G401 (cell line): ENCODE results near the gene LIN28B. TPM values are rescaled to one million over a fixed set of nuclear protein-coding genes. Genes with fewer than 3 reads are reported as not detected.
A peak's percentile ranks its signal among the peaks of the same experiment; 100 is the strongest.
"Not testable (repeated sequence)": the region's sequence is repeated elsewhere in the genome, so short reads cannot be mapped to it uniquely, and the experiment has no call there.

Source experiments
- DNase-seq: peaks from one replicate; pipeline ENCODE4 v3.0.0-alpha.2; 2015; ENCODE audit warnings: low spot score
- in situ Hi-C: cut with HindIII; loops from 2 replicates; pipeline ENCODE4 v1.10.0; 2016; ENCODE audit warnings: low sequenced_read_pairs, mixed read lengths
- total RNA-seq: library from RNA; depleted of rRNA; stranded (reverse); fragments of >200 nt; shearing (Covaris generic); gene quantifications from 2 replicates; pipeline ENCODE4 v1.2.3, GENCODE V29; 2014; rRNA removed

The LIN28B gene
- total RNA-seq: 62.0 and 84.7 TPM in 2 replicates

- peak; percentile 47 for DNase-seq
- in situ Hi-C loops: no loop called here
Observed at GRCh38 chr6:104956731-104957294, at the start of gene LIN28B. Gene LIN28B (plus strand): TSS chr6:104957107. CDS start chr6:104957251, 144 bp downstream.

GRCh38 chr6:104908031-104908887, 48.6 kb upstream of the LIN28B start:
- no peak for DNase-seq
- in situ Hi-C loops: no loop called here

DNA sequence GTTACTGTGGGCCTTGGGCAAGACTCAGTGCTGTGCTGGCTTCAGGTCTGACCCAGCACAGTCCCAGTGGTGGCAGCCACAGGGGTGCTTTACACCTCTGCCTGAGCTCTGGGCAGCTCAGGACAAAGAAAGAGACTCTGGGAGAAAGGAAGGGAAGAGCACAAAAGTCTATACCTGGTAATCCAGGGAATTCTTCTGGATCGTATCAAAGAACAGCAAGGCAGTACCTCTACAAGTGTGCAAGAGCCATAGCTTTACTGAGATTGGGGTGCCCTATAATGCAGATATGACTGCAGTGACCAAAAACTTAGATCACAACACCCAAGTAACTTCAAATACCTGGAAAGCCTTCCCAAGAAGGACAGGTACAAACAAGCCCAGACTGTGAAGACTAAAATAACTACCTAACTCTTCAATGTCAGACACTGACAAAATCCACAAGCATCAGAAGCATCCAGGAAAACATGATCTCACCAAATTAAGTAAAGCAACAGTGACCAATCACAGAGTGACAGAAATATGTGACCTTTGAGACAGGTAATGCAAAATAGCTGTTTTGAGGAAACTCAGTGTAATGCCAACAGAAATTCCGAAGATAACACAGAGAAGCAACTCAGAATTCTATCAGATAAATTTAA, 47.9 kb upstream of the LIN28B start:
- DNase-seq: no peak
- in situ Hi-C loops: no loop called here

DNA sequence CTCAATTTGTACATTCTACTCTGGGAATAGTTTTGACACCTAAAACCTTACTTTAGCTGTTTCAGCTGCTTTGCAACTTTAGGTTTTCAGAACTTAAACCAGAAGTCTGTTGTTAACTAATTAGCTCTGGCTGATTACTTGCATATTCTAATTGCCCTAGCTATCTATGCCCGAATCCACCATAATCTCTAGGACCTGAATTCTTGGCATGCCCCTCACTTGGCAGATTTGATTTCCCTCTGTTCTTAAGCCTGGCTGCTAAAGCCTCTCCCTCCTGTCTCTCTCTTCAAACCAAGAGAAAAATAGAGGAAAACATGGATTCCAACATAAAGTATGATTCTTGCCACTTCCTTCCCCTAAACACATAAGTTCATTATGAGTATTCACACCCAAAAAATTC, 35.0 kb upstream of the LIN28B start:
- in situ Hi-C loops: no loop called here
- no peak for DNase-seq

- no peak for DNase-seq
- in situ Hi-C loops: no loop called here
Observed at GRCh38 chr6:104928141-104928540, 28.8 kb upstream of the LIN28B start.

- in situ Hi-C loops: no loop called here
- DNase-seq: no peak
Observed at GRCh38 chr6:104929353-104929752, 27.6 kb upstream of the LIN28B start.

- in situ Hi-C loops: no loop called here
- no peak for DNase-seq
Observed at GRCh38 chr6:104930939-104931338, 26.0 kb upstream of the LIN28B start.

DNA sequence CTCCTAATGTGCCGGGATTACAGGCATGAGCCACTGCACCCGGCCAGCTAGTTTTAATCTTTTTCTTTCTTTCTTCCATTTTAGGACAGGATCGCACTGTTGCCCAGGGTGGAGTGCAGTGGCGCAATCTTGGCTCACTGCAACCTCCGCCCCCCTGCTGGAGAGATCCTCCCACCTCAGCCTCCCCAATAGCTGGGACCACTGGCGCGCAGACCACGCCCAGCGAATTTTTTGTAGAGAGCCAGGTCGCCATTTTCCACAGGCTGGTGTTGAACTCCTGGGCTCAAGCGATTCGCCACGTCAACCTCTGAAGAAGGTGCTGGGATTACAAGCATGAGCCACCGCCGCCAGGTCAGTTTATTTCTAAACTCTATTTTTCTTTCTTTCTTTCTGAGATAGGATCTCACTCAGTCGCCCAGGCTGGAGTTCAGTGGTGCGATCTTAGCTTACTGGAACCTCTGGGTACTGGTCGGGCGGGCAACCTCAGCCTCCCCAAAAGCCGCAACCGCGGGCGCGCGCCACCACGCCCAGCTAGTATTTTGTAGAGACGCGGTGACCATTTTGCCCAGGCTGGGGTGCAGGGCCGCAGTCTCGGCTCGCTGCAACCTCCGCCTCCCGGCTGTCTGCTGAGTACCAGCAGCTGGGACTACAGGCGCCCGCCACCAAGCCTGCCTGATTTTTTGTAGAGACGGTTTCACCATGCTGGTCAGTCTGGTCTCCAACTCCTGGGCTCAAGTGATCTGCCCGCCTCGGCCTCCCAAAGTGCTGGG, 20.0 kb upstream of the LIN28B start:
- in situ Hi-C loops: no loop called here
- DNase-seq: no peak

DNA sequence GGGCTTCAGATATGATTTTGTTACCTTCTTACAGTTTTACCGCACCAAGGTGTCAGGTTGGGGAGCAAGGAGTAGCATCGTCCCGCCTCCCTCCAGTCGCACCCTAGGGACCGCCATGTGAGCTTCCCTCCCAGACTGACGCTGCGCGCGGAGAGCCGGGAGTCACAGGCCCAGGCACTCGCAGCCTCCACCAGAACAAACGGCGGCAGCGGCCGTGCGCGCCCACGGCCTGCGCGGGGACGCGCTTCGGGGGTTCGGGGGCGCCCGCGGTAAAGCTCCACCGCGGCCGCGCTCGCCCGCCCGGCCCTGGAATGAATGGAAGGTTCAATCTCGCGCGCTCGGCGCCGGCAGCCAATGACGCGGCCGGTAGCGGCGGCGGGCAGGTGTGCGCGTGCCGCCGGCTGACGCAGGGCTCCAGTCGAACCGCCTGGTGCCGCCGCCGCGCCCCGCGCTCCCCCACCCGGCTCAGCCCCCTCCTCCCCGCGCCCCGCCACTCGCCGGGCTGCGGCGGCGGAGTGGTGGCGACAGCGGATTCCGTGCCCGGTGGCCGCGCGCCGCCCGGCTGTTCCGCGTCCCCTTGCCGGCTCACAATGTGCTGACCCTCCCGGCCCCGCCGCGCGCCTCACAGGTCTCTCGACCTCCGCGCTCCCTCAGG, 16.5 kb upstream of the LIN28B start:
- in situ Hi-C loops: no loop called here

GRCh38 chr6:104940893-104941728, 15.8 kb upstream of the LIN28B start:
- DNase-seq: no peak
- in situ Hi-C loops: no loop called here

More for the DNA sequence above, 16.5 kb upstream of the LIN28B start:
- DNase-seq: no peak

GRCh38 chr6:104941729-104942091, 15.2 kb upstream of the LIN28B start:
- no peak for DNase-seq
- in situ Hi-C loops: no loop called here

GRCh38 chr6:104943781-104944180, 13.1 kb upstream of the LIN28B start:
- in situ Hi-C loops: no loop called here

GRCh38 chr6:104949206-104949605, 7.7 kb upstream of the LIN28B start:
- in situ Hi-C loops: no loop called here
- DNase-seq: no peak

More at GRCh38 chr6:104943781-104944180, 13.1 kb upstream of the LIN28B start:
- peak; percentile 30 for DNase-seq

DNA sequence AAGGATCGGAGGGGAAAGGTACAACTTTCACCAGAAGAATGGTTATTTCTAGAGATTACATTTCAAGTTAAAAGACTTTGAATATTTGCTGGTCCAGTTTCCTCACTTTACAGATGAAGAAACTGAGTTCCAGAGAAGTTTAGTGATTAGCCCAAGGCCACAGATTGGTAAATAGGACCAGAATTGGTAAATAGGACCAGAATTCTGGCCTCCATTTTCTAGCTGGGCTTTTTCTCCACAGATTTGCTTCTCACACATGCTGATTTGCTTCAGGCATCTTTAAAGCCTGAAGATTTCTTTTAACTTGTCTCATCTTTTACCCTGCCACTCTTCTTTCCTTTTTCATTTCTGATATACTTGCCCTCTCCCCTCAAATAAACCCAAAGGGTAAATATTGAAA, 5.2 kb upstream of the LIN28B start:
- in situ Hi-C loops: no loop called here
- no peak for DNase-seq

GRCh38 chr6:104952911-104953399, 4.0 kb upstream of the LIN28B start:
- DNase-seq: no peak
- in situ Hi-C loops: no loop called here

- peak; percentile 37 for DNase-seq
- in situ Hi-C loops: not testable (repeated sequence)
Observed at GRCh38 chr6:104953400-104954189, 3.3 kb upstream of the LIN28B start.

DNA sequence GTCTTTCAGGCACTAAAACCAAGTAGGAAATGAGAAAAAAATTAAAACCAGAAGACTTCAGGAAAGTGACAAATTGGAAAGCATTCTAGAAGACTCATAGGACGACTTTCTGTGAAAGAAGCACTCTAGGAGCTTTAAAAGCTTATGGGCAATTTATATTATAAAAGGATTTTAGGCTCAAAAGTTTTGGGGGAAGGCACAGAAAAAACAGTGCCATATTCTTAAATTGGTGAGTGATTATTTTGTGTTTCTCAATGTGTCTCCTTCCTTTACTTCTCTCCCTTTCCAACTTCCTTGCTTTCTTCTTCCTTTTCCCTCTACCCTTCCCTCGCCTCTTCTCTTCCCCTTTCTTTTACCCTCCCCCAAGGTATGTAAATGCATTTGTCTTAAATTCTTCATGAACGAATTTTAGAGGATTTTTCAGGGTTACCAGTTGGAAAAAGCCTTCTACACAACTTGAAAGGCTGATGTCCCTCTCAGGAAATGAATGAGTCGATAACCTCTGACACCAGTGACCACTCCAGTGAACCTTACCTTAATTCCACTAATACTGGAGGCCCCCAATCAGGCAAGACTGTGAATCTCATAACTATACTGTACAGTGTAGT, 2.6 kb upstream of the LIN28B start:
- in situ Hi-C loops: no loop called here
- DNase-seq: peak; percentile 29
